HEK293 (cell line): ENCODE measurements around the gene ALS2CL.

Experiments used
- CTCF ChIA-PET: fragments of 350-600 bp; formaldehyde crosslinking; extraction: SDS; loops from one replicate; lab custom pipeline; 2021; ENCODE audit warnings: antibody characterized with exemption; lab: Yijun Ruan, JAX
- POLR2A ChIA-PET: fragments of 300-600 bp; formaldehyde crosslinking; extraction: SDS; loops from one replicate; lab custom pipeline; 2020; ENCODE audit warnings: antibody characterized with exemption, inconsistent platforms; lab: Yijun Ruan, JAX
- H3K27ac ChIP-seq: fragments of 200-500 bp; sonication (Bioruptor generic); 2 replicates; pipeline ENCODE4 v1.5.1; 2014; ENCODE audit warnings: low read depth, low read length, control low read depth, inconsistent platforms; ENCODE audit errors: extremely low read depth
- H3K36me3 ChIP-seq, 2 experiments: fragments of 200-500 bp in 1 of 2; sonication (Bioruptor generic) in 1 of 2; 1 replicate in 1 of 2; 2 replicates in 1 of 2; pipeline ENCODE4 v1.5.1; 2014 to 2017; ENCODE audit warnings: inconsistent platforms in 2 of 2, low read length in 2 of 2; ENCODE audit not compliant: control insufficient read depth in 2 of 2, insufficient read depth in 1 of 2
- H3K4me1 ChIP-seq: fragments of 200-500 bp; sonication (Bioruptor generic); 2 replicates; pipeline ENCODE4 v1.5.1; 2014; ENCODE audit warnings: mild to moderate bottlenecking, low read length, inconsistent platforms; ENCODE audit not compliant: control insufficient read depth, insufficient read depth
- H3K4me3 ChIP-seq: 2 replicates; pipeline ENCODE4 v1.5.1; 2011; ENCODE audit warnings: low read depth, mild to moderate bottlenecking, control low read depth, low read length, moderate library complexity
- H3K9me3 ChIP-seq: fragments of 200-500 bp; sonication (Bioruptor generic); 2 replicates; pipeline ENCODE4 v1.5.1; 2014; ENCODE audit warnings: low read depth, low read length, inconsistent platforms; ENCODE audit not compliant: control insufficient read depth, insufficient read depth
- GLI4 ChIP-seq: fragments of 450-650 bp; formaldehyde crosslinking; IDR thresholded peaks from 2 replicates; pipeline ENCODE4 v1.5.1; 2016; ENCODE audit warnings: missing biosample characterization, missing genetic modification characterization
- GLIS1 ChIP-seq: fragments of 450-650 bp; formaldehyde crosslinking; IDR thresholded peaks from 2 replicates; pipeline ENCODE4 v1.5.1; 2016; ENCODE audit warnings: missing biosample characterization, missing genetic modification characterization
- ZIC2 ChIP-seq: fragments of 450-650 bp; formaldehyde crosslinking; IDR thresholded peaks from 2 replicates; pipeline ENCODE4 v1.5.1; 2016; ENCODE audit warnings: missing biosample characterization, missing genetic modification characterization
- ZNF10 ChIP-seq: fragments of 450-650 bp; formaldehyde crosslinking; IDR thresholded peaks from 2 replicates; pipeline ENCODE4 v1.5.1; 2017; ENCODE audit warnings: missing biosample characterization, missing genetic modification characterization
- ZNF133 ChIP-seq: fragments of 450-650 bp; formaldehyde crosslinking; IDR thresholded peaks from 2 replicates; pipeline ENCODE4 v1.5.1; 2016; ENCODE audit warnings: missing biosample characterization, missing genetic modification characterization
- ZNF138 ChIP-seq: fragments of 450-650 bp; formaldehyde crosslinking; IDR thresholded peaks from 2 replicates; pipeline ENCODE4 v1.5.1; 2016; ENCODE audit warnings: missing biosample characterization, missing genetic modification characterization, borderline replicate concordance
- ZNF341 ChIP-seq: fragments of 450-650 bp; formaldehyde crosslinking; IDR thresholded peaks from 2 replicates; pipeline ENCODE4; 2016; ENCODE audit warnings: low read depth, missing biosample characterization, missing genetic modification characterization
- TF ChIP-seq, protein P1 (sequence below): fragments of 450-650 bp; formaldehyde crosslinking; IDR thresholded peaks from 2 replicates; pipeline ENCODE4 v1.5.1; 2016; ENCODE audit warnings: missing biosample characterization, missing genetic modification characterization, borderline replicate concordance
- TF ChIP-seq, protein P2 (sequence below): fragments of 450-650 bp; formaldehyde crosslinking; IDR thresholded peaks from 2 replicates; pipeline ENCODE4 v1.5.1; 2016; ENCODE audit warnings: missing biosample characterization, missing genetic modification characterization
- TF ChIP-seq, protein P3 (sequence below): fragments of 450-650 bp; formaldehyde crosslinking; IDR thresholded peaks from 2 replicates; pipeline ENCODE4 v1.5.1; 2016; ENCODE audit warnings: missing biosample characterization, missing genetic modification characterization
- TF ChIP-seq, protein P4 (sequence below): fragments of 450-650 bp; formaldehyde crosslinking; IDR thresholded peaks from 2 replicates; pipeline ENCODE4 v1.5.1; 2016; ENCODE audit warnings: missing biosample characterization, missing genetic modification characterization
- TF ChIP-seq, protein P5 (sequence below): fragments of 450-650 bp; formaldehyde crosslinking; IDR thresholded peaks from 2 replicates; pipeline ENCODE4 v1.5.1; 2016; ENCODE audit warnings: missing biosample characterization, missing genetic modification characterization

Gene ALS2CL

DNA sequence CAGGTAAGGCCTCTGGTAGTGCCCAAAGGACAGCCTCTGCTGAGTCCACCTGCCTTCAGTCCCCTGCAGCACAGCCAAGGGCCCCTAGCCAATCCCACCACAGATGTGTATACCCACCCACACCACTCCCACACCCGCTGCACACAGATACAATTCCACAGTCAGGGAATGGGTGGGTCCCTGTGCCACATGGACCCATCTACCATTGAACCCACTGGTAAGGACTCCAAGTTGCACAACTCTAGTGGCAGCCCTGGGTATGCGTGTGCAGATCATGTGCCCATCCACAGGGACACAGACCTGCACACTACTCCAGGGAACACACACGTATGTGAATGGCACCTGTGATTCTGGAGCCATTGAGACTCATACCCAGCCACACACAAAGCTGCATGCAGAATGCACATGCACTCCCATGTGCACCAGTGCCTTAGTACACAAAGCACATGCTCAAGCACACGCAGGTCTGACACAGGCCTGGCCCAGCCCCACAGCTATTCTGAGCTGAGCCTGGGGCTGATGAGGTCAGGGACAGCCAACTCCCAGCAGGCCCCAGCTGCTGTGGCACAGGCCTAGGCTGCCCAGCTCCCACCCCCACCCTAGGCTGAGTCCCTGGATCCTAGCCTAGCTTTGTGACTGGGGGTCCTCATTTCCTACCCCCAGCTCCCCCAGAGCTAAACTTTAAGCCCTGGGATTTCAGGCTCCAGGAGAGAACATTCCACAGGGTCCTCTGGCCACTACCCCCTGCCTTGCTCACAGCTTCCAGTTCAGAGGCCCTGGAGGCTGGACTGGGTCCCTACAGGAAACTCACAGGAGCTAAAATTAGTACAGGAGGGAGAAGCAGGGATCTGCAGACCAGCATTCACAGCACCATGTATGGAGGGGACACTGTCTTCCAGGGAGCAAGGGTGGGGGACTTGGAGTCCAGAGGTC lies 2.7 kb upstream of the ALS2CL start (continued):
- TF ChIP-seq, protein P1, sequence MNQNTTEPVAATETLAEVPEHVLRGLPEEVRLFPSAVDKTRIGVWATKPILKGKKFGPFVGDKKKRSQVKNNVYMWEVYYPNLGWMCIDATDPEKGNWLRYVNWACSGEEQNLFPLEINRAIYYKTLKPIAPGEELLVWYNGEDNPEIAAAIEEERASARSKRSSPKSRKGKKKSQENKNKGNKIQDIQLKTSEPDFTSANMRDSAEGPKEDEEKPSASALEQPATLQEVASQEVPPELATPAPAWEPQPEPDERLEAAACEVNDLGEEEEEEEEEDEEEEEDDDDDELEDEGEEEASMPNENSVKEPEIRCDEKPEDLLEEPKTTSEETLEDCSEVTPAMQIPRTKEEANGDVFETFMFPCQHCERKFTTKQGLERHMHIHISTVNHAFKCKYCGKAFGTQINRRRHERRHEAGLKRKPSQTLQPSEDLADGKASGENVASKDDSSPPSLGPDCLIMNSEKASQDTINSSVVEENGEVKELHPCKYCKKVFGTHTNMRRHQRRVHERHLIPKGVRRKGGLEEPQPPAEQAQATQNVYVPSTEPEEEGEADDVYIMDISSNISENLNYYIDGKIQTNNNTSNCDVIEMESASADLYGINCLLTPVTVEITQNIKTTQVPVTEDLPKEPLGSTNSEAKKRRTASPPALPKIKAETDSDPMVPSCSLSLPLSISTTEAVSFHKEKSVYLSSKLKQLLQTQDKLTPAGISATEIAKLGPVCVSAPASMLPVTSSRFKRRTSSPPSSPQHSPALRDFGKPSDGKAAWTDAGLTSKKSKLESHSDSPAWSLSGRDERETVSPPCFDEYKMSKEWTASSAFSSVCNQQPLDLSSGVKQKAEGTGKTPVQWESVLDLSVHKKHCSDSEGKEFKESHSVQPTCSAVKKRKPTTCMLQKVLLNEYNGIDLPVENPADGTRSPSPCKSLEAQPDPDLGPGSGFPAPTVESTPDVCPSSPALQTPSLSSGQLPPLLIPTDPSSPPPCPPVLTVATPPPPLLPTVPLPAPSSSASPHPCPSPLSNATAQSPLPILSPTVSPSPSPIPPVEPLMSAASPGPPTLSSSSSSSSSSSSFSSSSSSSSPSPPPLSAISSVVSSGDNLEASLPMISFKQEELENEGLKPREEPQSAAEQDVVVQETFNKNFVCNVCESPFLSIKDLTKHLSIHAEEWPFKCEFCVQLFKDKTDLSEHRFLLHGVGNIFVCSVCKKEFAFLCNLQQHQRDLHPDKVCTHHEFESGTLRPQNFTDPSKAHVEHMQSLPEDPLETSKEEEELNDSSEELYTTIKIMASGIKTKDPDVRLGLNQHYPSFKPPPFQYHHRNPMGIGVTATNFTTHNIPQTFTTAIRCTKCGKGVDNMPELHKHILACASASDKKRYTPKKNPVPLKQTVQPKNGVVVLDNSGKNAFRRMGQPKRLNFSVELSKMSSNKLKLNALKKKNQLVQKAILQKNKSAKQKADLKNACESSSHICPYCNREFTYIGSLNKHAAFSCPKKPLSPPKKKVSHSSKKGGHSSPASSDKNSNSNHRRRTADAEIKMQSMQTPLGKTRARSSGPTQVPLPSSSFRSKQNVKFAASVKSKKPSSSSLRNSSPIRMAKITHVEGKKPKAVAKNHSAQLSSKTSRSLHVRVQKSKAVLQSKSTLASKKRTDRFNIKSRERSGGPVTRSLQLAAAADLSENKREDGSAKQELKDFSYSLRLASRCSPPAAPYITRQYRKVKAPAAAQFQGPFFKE (tag by site-specific recombination): no peak
- TF ChIP-seq, protein P2, sequence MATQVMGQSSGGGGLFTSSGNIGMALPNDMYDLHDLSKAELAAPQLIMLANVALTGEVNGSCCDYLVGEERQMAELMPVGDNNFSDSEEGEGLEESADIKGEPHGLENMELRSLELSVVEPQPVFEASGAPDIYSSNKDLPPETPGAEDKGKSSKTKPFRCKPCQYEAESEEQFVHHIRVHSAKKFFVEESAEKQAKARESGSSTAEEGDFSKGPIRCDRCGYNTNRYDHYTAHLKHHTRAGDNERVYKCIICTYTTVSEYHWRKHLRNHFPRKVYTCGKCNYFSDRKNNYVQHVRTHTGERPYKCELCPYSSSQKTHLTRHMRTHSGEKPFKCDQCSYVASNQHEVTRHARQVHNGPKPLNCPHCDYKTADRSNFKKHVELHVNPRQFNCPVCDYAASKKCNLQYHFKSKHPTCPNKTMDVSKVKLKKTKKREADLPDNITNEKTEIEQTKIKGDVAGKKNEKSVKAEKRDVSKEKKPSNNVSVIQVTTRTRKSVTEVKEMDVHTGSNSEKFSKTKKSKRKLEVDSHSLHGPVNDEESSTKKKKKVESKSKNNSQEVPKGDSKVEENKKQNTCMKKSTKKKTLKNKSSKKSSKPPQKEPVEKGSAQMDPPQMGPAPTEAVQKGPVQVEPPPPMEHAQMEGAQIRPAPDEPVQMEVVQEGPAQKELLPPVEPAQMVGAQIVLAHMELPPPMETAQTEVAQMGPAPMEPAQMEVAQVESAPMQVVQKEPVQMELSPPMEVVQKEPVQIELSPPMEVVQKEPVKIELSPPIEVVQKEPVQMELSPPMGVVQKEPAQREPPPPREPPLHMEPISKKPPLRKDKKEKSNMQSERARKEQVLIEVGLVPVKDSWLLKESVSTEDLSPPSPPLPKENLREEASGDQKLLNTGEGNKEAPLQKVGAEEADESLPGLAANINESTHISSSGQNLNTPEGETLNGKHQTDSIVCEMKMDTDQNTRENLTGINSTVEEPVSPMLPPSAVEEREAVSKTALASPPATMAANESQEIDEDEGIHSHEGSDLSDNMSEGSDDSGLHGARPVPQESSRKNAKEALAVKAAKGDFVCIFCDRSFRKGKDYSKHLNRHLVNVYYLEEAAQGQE (tag by site-specific recombination): no peak

DNA sequence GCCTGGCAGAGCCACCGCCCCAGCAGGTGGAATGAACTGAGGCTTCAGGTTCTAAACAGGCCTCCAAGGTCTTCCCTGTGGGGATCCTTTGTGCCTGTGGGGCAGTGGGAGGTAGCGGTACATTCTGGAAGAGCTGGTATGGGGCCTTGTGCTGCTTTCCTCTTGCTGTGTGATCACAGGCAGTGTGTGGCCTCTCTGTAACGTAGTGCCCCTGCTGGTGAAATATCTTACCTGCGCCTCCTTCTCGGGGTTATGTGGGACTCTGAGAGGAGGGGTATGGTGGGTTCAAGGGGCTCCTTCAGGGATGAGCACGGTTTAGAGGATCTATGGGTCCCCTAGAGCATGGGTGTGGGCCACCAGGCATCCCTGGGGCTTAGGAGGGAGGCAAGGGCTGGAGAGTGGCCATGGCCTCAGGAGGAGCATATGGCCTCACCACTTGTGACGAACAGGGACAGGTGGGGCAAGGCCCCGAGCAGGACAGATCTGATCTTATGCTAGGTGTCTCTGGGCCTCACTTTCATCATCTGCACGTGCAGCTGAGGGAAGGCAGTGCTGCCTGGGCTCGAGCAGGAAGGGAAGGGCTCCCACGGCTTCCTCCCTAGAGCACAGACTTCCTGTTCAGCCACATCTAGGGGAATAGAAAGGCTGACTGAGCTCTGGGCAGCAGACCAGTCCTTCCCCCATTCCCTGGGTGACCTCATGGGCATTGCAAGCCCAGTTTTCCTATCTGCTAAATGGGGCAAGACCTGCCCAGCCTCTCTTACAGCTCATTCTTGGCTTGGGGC lies 1.9 kb upstream of the ALS2CL start:
- Histone ChIP-seq H3K27ac (no peak overlapping the region), H3K4me3 (no peak overlapping the region), H3K4me1 (no peaks in the 10 kb centered on the region), H3K9me3 (no peaks in the 10 kb centered on the region), H3K36me3 (no peaks in the 10 kb centered on the region)
- POLR2A ChIA-PET: no interaction called here
- CTCF ChIA-PET: interaction anchor here (0.8 to 1.3 kb wide), 2 partner anchors 206 to 301 kb away, joined by 3 to 4 read pairs; no protein-coding TSS in a partner anchor
- no peak for TF ChIP-seq ZNF10 (tag by site-specific recombination)
- peak; percentile 39; the same call in 1 of the 2 replicates for TF ChIP-seq GLIS1 (tag by site-specific recombination)
- TF ChIP-seq ZNF133 (tag by site-specific recombination): no peak
- TF ChIP-seq, protein P3, sequence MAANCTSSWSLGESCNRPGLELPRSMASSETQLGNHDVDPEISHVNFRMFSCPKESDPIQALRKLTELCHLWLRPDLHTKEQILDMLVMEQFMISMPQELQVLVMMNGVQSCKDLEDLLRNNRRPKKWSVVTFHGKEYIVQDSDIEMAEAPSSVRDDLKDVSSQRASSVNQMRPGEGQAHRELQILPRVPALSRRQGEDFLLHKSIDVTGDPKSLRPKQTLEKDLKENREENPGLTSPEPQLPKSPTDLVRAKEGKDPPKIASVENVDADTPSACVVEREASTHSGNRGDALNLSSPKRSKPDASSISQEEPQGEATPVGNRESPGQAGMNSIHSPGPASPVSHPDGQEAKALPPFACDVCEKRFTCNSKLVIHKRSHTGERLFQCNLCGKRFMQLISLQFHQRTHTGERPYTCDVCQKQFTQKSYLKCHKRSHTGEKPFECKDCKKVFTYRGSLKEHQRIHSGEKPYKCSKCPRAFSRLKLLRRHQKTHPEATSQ: no peak
- TF ChIP-seq, protein P4, sequence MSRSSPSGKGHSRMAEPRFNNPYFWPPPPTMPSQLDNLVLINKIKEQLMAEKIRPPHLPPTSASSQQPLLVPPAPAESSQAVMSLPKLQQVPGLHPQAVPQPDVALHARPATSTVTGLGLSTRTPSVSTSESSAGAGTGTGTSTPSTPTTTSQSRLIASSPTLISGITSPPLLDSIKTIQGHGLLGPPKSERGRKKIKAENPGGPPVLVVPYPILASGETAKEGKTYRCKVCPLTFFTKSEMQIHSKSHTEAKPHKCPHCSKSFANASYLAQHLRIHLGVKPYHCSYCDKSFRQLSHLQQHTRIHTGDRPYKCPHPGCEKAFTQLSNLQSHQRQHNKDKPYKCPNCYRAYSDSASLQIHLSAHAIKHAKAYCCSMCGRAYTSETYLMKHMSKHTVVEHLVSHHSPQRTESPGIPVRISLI (tag by site-specific recombination): no peak
- peak; percentile 46 for TF ChIP-seq ZNF341 (tag by site-specific recombination)
- no peak for TF ChIP-seq GLI4 (tag by site-specific recombination)
- no peak for TF ChIP-seq ZNF138 (tag by site-specific recombination)
- TF ChIP-seq, protein P5, sequence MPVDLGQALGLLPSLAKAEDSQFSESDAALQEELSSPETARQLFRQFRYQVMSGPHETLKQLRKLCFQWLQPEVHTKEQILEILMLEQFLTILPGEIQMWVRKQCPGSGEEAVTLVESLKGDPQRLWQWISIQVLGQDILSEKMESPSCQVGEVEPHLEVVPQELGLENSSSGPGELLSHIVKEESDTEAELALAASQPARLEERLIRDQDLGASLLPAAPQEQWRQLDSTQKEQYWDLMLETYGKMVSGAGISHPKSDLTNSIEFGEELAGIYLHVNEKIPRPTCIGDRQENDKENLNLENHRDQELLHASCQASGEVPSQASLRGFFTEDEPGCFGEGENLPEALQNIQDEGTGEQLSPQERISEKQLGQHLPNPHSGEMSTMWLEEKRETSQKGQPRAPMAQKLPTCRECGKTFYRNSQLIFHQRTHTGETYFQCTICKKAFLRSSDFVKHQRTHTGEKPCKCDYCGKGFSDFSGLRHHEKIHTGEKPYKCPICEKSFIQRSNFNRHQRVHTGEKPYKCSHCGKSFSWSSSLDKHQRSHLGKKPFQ: no peak
- TF ChIP-seq ZIC2 (tag by site-specific recombination): peak; percentile 95
